Measurements from ENCODE around the gene TMBIM1.

TMBIM1 gene

GRCh38 chr2:218332920-218333645 lies 40.8 kb upstream of the TMBIM1 start:
- no peak overlapping the region for H3K4me3 ChIP-seq (ENCODE audit: low read length)
- H3K9me3 ChIP-seq (ENCODE audit: insufficient read depth, low read length), result no peaks in the 10 kb centered on the region
- H4K20me1 ChIP-seq (ENCODE audit: insufficient read depth, low read length), result no peaks in the 10 kb centered on the region
- H3K27me3 ChIP-seq (ENCODE audit: low read depth, low read length), result no peaks in the 10 kb centered on the region
- peaks cover 15% of the 10 kb centered on the region for H3K4me1 ChIP-seq (ENCODE audit: low read length)
- no peak overlapping the region for H3K27ac ChIP-seq (ENCODE audit: low read length)
- no peak overlapping the region for H3K4me2 ChIP-seq (ENCODE audit: low read length)
- H3K79me2 ChIP-seq (ENCODE audit: low read length), result no peaks in the 10 kb centered on the region
- no peak overlapping the region for H2AFZ ChIP-seq (ENCODE audit: low read depth, low read length)
- H3K9ac ChIP-seq (ENCODE audit: low read length), result no peak overlapping the region
- no peaks in the 10 kb centered on the region for H3K36me3 ChIP-seq (replicated peaks; ENCODE audit: low read depth, low read length)
- TF ChIP-seq EZH2phosphoT487 (IDR thresholded peaks at IDR 0.05; ENCODE audit: low read depth), result no peak
- no peak for TF ChIP-seq CTCF (IDR thresholded peaks at IDR 0.05; ENCODE audit: low read depth, low read length)

GRCh38 chr2:218332288-218332687 lies 40.0 kb upstream of the TMBIM1 start:
- H3K4me2 ChIP-seq (ENCODE audit: low read length), result no peak overlapping the region
- no peaks in the 10 kb centered on the region for H3K36me3 ChIP-seq (replicated peaks; ENCODE audit: low read depth, low read length)
- H3K9ac ChIP-seq (ENCODE audit: low read length), result no peak overlapping the region
- H3K4me1 ChIP-seq (ENCODE audit: low read length), result peaks cover 15% of the 10 kb centered on the region
- TF ChIP-seq EZH2phosphoT487 (IDR thresholded peaks at IDR 0.05; ENCODE audit: low read depth) (no peak), CTCF (IDR thresholded peaks at IDR 0.05; ENCODE audit: low read depth, low read length) (no peak)
- no peak overlapping the region for H3K27ac ChIP-seq (ENCODE audit: low read length)
- H2AFZ ChIP-seq (ENCODE audit: low read depth, low read length), result no peak overlapping the region
- H3K79me2 ChIP-seq (ENCODE audit: low read length), result no peaks in the 10 kb centered on the region
- H4K20me1 ChIP-seq (ENCODE audit: insufficient read depth, low read length), result no peaks in the 10 kb centered on the region
- no peak overlapping the region for H3K4me3 ChIP-seq (ENCODE audit: low read length)
- H3K27me3 ChIP-seq (ENCODE audit: low read depth, low read length), result no peaks in the 10 kb centered on the region
- H3K9me3 ChIP-seq (ENCODE audit: insufficient read depth, low read length), result no peaks in the 10 kb centered on the region

- H3K79me2 ChIP-seq (ENCODE audit: low read length), result no peaks in the 10 kb centered on the region
- no peaks in the 10 kb centered on the region for H3K36me3 ChIP-seq (replicated peaks; ENCODE audit: low read depth, low read length)
- no peak overlapping the region for H3K27ac ChIP-seq (ENCODE audit: low read length)
These were observed 39.4 kb upstream of the TMBIM1 start for GRCh38 chr2:218331745-218332144.

More at GRCh38 chr2:218331745-218332144, 39.4 kb upstream of the TMBIM1 start:
- no peak overlapping the region for H2AFZ ChIP-seq (ENCODE audit: low read depth, low read length)
- H3K4me3 ChIP-seq (ENCODE audit: low read length), result no peak overlapping the region
- no peak overlapping the region for H3K9ac ChIP-seq (ENCODE audit: low read length)
- H3K4me2 ChIP-seq (ENCODE audit: low read length), result no peak overlapping the region
- no peaks in the 10 kb centered on the region for H4K20me1 ChIP-seq (ENCODE audit: insufficient read depth, low read length)
- TF ChIP-seq EZH2phosphoT487 (IDR thresholded peaks at IDR 0.05; ENCODE audit: low read depth) (no peak), CTCF (IDR thresholded peaks at IDR 0.05; ENCODE audit: low read depth, low read length) (no peak)
- no peaks in the 10 kb centered on the region for H3K9me3 ChIP-seq (ENCODE audit: insufficient read depth, low read length)
- H3K4me1 ChIP-seq (ENCODE audit: low read length), result peaks cover 15% of the 10 kb centered on the region
- no peaks in the 10 kb centered on the region for H3K27me3 ChIP-seq (ENCODE audit: low read depth, low read length)

Measured in OCI-LY3 (cell line).